CD4-positive, alpha-beta T cell treated with Interferon gamma for 1 hour (primary cell): Measurements from ENCODE around the gene BHLHE41.

Experiments used
- DNase-seq: peaks from one replicate; pipeline ENCODE4 v3.0.0-alpha.2; 2020

Gene BHLHE41

GRCh38 chr12:26133521-26133920, 8.7 kb upstream of the BHLHE41 start:
- DNase-seq = no peak

GRCh38 chr12:26132866-26133265, 8.0 kb upstream of the BHLHE41 start:
- DNase-seq = no peak

GRCh38 chr12:26131936-26132335, 7.1 kb upstream of the BHLHE41 start:
- no peak for DNase-seq

GRCh38 chr12:26130728-26131127, 5.9 kb upstream of the BHLHE41 start:
- peak; percentile 4 for DNase-seq

GRCh38 chr12:26128168-26128567, 3.3 kb upstream of the BHLHE41 start:
- DNase-seq = no peak

GRCh38 chr12:26127404-26127803, 2.6 kb upstream of the BHLHE41 start:
- DNase-seq = no peak

- peak; percentile 44 for DNase-seq
Measured at GRCh38 chr12:26126340-26127284, 1.8 kb upstream of the BHLHE41 start.

- DNase-seq = peak; percentile 53
Measured at GRCh38 chr12:26125400-26126339, 833 bp upstream of the BHLHE41 start.

- DNase-seq = no peak
Measured at GRCh38 chr12:26123482-26123980, 1.3 kb downstream of the BHLHE41 start.

- DNase-seq = peak; percentile 24
Measured at GRCh38 chr12:26122681-26123481, 2.0 kb downstream of the BHLHE41 start.

GRCh38 chr12:26122061-26122680, 2.7 kb downstream of the BHLHE41 start:
- peak; percentile 34 for DNase-seq

GRCh38 chr12:26121323-26122060, 3.3 kb downstream of the BHLHE41 start:
- no peak for DNase-seq

- no peak for DNase-seq
Measured at GRCh38 chr12:26120561-26121274, 4.1 kb downstream of the BHLHE41 start.

- no peak for DNase-seq
Measured at GRCh38 chr12:26119391-26119989, 5.3 kb downstream of the BHLHE41 start.

- DNase-seq = no peak
Measured at GRCh38 chr12:26118308-26118707, 6.5 kb downstream of the BHLHE41 start.

GRCh38 chr12:26116829-26117715, 7.8 kb downstream of the BHLHE41 start:
- no peak for DNase-seq

- no peak for DNase-seq
Measured at GRCh38 chr12:26114720-26115401, 10.0 kb downstream of the BHLHE41 start.
